ENCODE results near the gene SERPINB5.

DNA sequence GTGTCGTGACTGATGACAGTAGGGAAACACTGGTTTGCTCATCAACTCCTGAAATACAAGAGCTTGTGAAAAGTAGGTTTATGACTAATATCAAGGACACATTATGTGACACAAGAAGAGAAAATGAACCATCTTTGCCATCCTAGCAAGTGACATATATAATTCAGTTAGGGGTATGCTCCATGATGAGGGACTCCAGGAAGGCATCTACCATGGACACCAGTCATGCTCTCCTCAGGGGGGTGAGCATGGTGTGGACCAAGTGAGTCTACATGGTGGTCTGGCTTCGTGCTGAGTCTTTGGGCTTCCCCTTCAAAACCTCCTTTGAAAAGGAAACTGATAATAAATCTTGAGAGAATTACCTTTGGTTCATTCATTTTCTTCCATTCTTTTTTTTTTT lies 11.7 kb upstream of the SERPINB5 start:
- TF ChIP-seq, protein P1, sequence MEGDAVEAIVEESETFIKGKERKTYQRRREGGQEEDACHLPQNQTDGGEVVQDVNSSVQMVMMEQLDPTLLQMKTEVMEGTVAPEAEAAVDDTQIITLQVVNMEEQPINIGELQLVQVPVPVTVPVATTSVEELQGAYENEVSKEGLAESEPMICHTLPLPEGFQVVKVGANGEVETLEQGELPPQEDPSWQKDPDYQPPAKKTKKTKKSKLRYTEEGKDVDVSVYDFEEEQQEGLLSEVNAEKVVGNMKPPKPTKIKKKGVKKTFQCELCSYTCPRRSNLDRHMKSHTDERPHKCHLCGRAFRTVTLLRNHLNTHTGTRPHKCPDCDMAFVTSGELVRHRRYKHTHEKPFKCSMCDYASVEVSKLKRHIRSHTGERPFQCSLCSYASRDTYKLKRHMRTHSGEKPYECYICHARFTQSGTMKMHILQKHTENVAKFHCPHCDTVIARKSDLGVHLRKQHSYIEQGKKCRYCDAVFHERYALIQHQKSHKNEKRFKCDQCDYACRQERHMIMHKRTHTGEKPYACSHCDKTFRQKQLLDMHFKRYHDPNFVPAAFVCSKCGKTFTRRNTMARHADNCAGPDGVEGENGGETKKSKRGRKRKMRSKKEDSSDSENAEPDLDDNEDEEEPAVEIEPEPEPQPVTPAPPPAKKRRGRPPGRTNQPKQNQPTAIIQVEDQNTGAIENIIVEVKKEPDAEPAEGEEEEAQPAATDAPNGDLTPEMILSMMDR (IDR thresholded peaks at IDR 0.05) = no peak
- no peak for TF ChIP-seq POLR2A (IDR thresholded peaks at IDR 0.05)

All from body of pancreas (tissue), 4 donors.